Measurements from ENCODE around the gene HS3ST4.

DNA sequence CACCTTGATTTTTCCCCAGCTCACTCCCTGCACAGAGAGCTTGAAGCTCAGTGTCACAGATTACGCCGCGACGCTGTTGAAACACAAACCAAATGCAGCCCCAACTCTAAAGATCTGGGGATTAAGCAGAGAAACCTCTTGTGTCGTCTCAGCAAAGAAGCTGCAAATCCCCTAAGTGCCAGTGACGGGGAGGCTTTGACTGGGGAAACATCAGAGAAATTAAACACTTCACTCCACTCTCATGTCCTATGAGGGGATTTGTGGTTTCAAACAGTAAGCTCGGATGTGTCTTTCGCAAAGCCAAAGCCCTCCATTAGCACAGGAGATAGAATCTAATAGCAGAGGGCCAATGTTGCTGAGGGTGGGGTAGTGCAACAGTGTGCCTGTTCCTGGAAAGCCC lies 233.7 kb downstream of the HS3ST4 start:
- TF ChIP-seq, protein P1, sequence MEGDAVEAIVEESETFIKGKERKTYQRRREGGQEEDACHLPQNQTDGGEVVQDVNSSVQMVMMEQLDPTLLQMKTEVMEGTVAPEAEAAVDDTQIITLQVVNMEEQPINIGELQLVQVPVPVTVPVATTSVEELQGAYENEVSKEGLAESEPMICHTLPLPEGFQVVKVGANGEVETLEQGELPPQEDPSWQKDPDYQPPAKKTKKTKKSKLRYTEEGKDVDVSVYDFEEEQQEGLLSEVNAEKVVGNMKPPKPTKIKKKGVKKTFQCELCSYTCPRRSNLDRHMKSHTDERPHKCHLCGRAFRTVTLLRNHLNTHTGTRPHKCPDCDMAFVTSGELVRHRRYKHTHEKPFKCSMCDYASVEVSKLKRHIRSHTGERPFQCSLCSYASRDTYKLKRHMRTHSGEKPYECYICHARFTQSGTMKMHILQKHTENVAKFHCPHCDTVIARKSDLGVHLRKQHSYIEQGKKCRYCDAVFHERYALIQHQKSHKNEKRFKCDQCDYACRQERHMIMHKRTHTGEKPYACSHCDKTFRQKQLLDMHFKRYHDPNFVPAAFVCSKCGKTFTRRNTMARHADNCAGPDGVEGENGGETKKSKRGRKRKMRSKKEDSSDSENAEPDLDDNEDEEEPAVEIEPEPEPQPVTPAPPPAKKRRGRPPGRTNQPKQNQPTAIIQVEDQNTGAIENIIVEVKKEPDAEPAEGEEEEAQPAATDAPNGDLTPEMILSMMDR (IDR thresholded peaks at IDR 0.05; ENCODE audit: borderline replicate concordance, extremely low read depth, low read length, poor library complexity, severe bottlenecking) = no peak
- TF ChIP-seq EZH2 (IDR thresholded peaks at IDR 0.05; ENCODE audit: borderline replicate concordance, low read depth, low read length, severe bottlenecking) = no peak
